WI38 (cell line): ENCODE data around the gene STXBP6.

ENCODE experiments used
- H3K4me3 ChIP-seq: 2 replicates; pipeline ENCODE4 v1.5.1; 2011; ENCODE audit warnings: low read depth, mild to moderate bottlenecking, control low read depth, low read length
- TF ChIP-seq, protein P1 (sequence below): IDR thresholded peaks from 2 replicates; pipeline ENCODE4 v1.5.1; 2012; ENCODE audit warnings: low read depth, mild to moderate bottlenecking, control low read depth, low read length

Gene STXBP6

GRCh38 chr14:24908592-24909236 lies 141.2 kb downstream of the STXBP6 start:
- TF ChIP-seq, protein P1, sequence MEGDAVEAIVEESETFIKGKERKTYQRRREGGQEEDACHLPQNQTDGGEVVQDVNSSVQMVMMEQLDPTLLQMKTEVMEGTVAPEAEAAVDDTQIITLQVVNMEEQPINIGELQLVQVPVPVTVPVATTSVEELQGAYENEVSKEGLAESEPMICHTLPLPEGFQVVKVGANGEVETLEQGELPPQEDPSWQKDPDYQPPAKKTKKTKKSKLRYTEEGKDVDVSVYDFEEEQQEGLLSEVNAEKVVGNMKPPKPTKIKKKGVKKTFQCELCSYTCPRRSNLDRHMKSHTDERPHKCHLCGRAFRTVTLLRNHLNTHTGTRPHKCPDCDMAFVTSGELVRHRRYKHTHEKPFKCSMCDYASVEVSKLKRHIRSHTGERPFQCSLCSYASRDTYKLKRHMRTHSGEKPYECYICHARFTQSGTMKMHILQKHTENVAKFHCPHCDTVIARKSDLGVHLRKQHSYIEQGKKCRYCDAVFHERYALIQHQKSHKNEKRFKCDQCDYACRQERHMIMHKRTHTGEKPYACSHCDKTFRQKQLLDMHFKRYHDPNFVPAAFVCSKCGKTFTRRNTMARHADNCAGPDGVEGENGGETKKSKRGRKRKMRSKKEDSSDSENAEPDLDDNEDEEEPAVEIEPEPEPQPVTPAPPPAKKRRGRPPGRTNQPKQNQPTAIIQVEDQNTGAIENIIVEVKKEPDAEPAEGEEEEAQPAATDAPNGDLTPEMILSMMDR, result no peak
- no peak overlapping the region for H3K4me3 ChIP-seq

DNA sequence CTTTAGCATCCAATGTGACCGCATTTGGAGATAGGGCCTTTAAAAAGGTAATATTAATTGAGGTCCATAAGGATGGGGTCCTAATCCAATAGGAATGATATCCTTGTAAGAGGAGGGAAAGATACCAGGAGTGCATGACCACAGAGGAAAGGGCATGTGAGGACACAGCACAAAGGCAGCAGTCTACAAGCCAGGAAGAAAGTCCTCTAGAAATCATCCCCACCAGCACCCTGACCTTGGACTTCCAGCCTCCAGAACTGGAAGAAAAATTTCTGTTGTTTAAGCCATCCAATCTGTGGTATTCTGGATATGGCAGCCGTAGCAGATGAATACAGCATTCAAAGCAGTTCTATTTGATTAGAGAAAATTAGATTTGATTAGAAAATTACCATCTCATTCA lies 145.4 kb downstream of the STXBP6 start:
- TF ChIP-seq, protein P1, result no peak
- no peak overlapping the region for H3K4me3 ChIP-seq

DNA sequence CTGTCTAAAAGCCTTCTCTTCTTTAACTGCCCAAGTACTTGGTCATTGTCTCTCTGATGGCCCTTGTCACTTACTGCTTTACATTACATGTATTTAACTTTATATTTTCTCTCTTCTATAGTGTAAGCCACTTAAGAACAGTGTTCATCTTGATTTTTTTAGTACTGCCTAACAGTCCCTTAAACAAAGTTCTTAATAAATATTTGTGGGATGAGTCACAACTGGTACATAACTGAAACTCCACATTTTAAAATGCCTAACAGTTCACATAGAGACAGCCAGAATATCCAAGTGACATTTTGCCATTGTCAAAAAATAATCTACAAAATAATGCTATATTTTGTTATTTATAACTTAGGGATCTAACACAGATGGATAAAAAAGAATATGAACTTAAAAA lies 146.6 kb downstream of the STXBP6 start:
- H3K4me3 ChIP-seq, result no peak overlapping the region
- TF ChIP-seq, protein P1, result no peak

GRCh38 chr14:24900269-24901100 lies 149.5 kb downstream of the STXBP6 start:
- H3K4me3 ChIP-seq, result no peak overlapping the region
- TF ChIP-seq, protein P1, result no peak

DNA sequence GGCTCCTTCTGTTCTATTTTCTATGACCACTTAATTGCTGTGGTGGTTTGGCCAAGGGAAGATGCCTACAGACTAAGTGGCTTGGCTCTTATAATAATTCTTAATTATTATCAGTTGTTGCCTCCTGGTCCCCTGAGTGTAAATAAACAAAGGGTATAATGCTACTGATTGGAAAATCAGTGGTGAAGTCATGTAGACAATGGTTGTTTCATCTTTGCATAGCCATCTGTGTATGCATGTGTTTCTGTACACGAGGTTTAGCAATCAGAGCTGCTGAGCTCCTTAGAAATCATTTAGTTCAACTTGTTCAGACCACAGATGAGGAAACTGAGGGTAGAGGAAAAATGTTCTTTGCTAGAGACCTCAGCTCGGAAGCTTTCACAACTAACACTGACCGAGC lies 152.2 kb downstream of the STXBP6 start:
- TF ChIP-seq, protein P1, result no peak
- no peak overlapping the region for H3K4me3 ChIP-seq

- TF ChIP-seq, protein P1, result no peak
- H3K4me3 ChIP-seq, result no peak overlapping the region
These were observed 154.3 kb downstream of the STXBP6 start for GRCh38 chr14:24895622-24896021.

- TF ChIP-seq, protein P1, result no peak
- no peak overlapping the region for H3K4me3 ChIP-seq
These were observed 154.7 kb downstream of the STXBP6 start for GRCh38 chr14:24895243-24895583.
